HG03469 (cell line): ENCODE measurements around the gene DNMT3A.
A peak's percentile ranks its signal among the peaks of the same experiment; 100 is the strongest.

ENCODE experiments used
- ATAC-seq: cut with Tn5 transposase; IDR thresholded peaks from one replicate; pipeline ENCODE4 v1.9.1; 2021; ENCODE audit warnings: mild to moderate bottlenecking, moderate library complexity, moderate number of reproducible peaks; ENCODE audit not compliant: unreplicated experiment

DNMT3A gene

DNA sequence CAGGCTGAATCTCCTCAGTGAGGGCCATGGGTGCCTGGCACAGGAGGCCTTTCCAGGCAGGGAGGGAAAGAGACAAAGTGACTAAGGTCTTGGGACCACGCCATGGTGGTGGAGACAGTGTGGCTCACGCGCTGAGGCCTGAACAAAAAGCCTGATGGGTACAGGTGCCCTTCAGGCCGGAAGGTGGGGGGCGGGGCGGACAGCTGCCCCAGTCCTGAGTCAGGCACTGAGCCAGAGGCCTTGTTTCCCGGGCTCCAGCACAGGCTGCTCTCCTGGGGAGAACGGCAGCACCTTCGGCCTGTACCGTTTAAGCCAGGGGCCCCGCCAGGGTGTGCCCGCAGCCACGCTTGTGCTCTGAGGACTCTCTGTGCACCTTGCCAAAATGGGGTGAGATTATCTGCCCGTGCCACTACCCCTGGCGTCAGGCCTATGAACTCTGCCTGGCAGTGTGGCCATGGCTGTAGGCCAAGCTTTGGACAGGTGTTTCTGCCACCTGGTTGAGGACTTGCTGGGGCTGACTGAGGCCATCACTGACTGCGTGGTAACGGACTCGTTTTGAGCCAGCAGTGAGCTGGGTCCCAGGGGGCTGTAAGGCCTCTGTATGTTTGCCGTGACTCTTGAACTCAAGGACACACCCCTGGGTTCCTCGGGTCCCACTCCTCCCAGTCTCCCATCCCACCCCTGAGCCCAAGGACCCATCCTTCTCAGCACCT, 31.7 kb upstream of the DNMT3A start:
- ATAC-seq = no peak

DNA sequence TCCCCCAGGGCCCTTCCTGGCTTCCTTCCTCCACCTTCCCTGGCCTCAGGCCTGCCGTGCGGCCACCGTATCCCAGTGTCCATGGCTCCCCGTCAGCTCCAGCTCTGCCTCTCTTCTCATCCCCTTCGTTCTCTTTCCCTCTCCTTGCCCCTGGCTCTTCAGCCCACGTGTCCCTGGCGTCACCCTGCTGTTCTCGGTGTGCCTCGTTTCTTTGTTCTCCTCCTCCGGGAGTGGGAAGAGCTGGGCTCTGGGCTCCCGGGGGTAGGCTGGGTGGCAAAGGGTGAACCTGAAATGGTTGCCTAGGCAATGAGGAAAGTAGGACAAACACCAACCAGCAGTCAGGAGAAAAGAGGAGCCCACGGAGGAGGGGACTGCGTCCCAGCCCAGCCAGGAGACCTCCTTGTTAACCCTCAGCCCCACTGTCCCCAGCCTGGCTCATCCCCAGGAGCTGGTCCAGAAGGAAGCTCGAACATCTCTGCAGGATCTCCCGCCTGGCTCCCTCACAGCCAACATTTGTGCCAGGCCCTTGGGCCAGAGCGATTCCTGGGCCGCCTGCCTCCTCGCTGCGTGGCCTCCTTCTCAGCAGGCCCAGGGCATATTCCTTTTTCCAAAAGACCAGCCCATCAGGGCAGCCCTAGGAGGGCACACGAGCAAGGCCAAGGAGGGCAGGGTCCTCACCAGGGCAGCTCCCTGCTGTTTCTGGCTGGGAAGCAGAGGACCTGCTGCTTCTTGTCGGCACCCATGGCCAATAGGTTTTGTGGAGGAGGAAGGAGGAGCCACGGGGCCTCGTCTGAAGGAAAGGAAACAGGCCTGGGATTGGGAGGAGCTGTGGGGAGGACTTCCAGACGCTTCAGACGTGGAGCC, 30.9 kb upstream of the DNMT3A start:
- no peak for ATAC-seq

GRCh38 chr2:25371253-25372241, 29.8 kb upstream of the DNMT3A start:
- no peak for ATAC-seq

GRCh38 chr2:25369876-25370275, 28.2 kb upstream of the DNMT3A start:
- no peak for ATAC-seq

DNA sequence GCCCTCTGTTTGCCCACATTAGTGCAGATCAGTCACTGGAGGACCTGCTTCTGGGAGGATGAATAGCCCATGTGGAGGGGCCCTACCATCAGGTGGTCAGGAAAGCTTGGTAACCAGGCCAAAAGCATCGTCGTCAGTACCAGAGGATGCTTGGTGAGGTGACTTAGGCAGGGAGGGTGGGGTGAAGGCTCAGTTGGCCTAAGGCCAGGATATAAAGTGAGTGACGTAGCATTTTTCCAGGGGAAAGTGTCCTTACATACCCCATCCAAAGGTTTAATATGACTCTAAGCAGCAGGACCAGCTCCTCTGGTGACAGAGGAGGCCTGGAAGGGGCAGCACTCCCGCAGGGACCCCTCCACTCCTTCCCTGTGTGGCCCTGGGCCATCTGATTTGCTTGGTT, 27.7 kb upstream of the DNMT3A start:
- no peak for ATAC-seq

DNA sequence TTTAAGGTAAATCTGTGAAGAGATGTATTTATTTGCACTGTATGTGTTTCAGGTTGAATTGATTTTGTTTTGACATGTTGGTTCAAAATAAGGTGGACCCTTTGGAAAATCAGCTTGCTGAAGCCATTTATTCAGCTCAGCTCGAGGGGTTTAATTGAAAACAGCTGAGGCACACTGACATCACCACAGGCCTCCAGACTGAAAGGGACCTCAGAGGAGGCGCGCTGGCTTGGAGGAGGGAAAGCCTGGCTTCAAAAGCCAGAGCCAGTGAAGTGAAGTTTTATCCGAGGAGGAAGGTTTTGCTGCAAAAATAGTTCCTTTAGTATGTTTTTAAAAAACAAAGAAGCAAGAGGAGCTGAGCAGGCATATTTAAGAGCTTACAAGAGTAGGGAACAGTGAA, 26.9 kb upstream of the DNMT3A start:
- no peak for ATAC-seq

DNA sequence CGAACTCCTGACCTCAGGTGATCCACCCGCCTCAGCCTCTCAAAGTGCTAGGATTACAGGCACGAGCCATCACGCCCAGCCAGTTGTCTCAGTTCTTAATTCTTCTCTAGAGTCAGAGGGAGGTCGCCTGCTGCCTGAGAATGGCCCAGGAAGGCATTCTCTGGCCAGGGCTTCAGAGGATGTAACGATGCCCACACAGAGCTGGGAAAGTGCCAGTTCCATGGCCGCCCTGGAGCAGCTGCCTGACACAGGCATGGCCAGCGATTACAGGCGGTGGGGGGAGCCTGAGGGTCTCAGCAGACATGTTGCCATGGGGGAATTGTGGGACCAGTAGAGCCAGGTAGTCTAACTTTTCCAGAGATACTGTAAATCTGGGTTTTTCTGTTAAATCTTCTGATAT, 25.6 kb upstream of the DNMT3A start:
- ATAC-seq = no peak

- ATAC-seq = no peak
Measured at GRCh38 chr2:25366629-25367028, 24.9 kb upstream of the DNMT3A start.

DNA sequence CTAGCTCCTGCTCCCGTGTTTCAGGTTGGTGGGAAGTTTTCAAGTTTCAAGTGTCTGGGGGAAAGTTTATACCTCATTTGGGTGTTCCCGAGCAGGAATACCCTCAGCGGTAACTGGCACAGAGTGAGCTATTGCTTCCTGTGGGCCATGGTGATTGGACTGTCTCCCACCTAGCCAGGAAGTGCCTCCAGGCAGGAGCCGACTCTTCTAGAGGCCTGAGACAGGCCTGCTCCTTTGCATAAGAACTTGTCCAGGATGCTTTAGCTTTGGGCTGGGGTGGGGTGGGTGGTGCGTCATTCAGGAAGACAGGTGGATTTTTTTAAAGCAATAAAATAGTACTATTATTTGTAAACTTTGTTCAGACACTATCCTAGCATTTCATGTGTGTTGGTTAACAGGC, 23.5 kb upstream of the DNMT3A start:
- ATAC-seq = no peak

DNA sequence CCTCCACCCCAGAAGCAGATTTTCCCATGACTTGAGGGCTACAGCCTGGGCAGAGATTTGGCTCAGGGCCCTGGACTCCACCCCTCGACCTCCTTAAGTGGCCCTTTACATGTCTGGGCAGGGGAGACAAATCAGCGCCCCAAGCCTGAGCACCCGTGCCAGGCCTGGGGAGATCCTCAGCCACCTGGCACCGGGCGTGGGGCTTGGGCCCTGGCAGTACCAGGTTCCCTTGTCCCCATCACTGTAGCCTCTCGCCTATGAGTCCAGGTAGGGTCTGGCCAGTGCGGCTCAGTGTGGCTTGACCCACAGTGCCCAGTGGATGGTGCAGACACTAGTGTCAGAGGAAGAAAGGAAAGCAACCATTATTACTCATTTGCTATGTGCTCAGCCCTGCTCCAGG, 22.0 kb upstream of the DNMT3A start:
- no peak for ATAC-seq

DNA sequence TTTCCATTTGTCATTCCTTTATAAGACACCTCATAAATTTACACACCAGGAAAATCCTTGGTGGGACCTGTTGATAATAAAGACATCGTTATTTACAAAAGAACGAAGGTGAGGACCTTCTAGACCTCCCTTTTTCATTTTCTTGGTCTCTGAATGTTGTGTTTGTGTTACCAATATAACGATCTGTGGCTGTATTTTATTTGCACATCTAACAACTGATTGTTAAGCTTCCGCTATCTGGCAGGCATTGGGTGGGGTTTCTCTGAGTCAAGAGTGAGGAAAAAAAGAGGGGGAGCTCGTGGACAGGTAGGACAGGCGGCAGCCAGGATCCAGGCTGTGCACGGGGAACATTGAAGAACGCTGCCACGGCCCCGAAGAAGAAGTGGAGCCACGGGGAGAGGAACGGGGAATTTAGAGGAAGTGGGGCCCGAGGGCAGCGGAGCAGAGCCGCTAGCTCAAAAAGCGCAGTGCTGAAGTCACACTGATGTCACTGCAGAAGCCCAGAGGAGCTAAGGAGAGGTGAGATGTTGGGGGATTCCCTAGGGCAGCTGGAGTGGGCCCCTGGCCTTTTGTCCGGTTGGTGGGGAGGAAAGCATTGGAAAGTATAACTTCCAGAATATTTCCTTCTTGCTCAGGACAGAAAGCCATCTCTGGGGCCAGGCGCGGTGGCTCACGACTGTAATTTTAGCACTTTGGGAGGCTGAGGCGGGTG, 20.9 kb upstream of the DNMT3A start:
- peak; percentile 43 for ATAC-seq

DNA sequence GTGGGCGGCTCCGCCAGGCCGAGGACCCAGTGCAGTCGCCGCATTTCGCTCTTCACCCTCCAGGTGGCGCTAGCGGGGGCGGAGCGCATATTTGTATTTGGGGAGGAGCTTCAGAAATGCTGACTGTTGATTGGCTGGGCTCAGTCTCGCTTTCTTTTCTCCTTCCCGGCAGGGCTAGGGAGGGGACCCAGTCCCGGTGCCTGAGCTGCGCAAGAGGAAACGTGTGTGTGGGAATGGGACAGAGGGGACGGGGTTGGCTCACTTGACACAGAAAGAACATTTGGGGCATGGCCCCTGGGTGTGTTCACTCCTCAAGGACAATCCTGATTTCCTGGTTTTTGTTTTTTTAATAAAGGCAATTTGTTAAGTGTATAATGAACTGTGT, 20.3 kb upstream of the DNMT3A start:
- ATAC-seq = peak; percentile 64

DNA sequence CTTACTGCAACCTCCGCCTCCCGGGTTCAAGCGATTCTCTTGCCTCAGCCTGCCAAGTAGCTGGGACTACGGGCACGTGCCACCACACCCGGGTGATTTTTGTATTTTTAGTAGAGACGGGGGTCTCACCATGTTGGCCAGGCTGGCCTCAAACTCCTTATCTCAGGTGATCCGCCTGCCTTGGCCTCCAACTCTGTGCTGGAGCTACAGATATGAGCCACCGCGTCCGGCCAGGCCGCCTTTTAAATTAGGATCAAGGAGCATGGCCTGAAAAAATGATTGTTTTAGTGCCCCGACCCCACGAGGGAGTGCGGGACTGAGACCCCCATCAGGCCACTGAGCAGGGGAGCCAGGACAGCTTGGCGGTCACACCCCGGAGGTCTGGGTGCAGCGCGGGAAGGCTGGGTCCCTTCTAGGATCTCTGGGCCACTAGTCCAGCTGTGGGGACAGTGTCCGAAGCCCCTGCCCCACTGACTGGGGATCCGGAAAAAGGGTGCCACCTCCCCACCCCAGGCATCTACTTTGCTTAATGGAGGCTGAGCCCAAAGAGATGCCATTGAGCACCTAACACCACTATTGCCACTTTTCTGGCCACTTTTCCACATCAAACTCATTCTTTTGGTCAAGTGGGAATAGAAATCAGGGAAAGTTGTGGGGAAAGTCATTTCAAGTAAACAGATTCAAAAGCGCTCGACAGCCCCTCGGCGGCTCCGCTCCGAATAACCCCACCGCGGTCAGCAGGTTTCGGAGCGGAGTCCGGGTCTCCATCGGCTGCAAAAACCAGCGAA, 19.7 kb upstream of the DNMT3A start:
- ATAC-seq = no peak

DNA sequence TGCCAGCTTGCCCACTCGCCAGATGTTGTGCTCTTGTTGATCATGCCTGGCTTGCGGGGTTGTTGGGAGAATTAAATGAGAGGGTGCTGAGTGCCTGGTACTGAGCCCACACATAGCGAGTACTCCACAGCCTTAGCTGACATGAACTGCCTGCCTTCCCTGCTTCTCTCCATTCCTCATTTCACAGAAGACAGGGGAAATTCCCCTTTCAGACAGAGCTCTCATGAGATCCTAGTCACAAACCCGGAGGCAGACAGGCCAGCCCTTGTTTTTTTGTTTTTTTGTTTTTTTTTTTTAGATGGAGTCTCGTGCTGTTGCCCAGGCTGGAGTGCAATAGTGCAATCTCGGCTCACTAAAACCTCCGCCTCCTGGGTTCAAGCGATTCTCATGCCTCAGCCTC, 17.1 kb upstream of the DNMT3A start:
- ATAC-seq = no peak

DNA sequence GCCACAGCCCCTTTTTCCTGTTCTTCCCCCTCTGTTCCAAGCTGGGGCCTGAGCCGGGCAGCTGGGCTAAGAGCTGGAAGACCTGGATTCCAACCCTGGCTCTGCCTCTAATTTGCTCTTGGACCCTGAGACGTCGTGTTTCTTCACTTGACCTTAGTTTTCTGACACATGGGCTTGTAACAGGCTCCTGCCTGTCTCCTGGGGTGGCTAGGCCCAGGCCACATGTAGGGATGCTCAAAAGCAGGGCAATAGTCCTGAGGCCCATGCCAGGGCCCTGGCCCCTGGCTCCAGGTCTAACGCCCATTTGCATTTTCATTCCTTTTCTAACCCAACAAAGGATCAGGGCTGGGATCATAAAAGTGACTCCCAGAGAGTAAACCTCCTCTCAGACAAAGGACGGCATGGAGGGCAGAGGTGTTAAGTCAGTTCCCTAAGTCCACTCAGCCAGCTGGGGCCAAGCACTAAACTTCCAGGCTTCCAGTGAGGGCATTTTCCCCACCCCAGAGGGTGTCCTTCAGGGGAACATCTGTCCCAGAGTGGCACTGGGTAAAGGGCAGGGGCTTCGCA, 16.6 kb upstream of the DNMT3A start:
- no peak for ATAC-seq

DNA sequence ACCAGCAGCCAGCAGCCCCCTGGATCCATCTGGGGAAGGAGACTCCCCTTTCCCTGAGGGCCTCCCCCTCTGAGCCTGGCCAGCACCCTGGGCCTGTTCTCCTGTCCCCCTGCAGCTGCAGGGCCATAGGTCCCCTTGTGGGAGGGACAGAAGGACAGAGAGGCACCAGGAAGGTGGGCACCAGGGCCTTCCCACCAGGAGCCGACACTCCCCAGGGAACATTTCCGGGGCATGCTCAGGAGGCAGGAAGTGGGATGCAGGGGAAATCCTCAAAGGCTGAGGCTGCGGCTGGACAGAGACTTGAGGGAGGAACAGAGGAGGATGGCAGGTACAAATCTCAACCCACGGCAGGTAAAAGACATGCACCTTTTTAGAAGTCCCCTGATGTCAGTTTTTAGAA, 14.4 kb upstream of the DNMT3A start:
- ATAC-seq = no peak

GRCh38 chr2:25355270-25355669, 13.5 kb upstream of the DNMT3A start:
- no peak for ATAC-seq

DNA sequence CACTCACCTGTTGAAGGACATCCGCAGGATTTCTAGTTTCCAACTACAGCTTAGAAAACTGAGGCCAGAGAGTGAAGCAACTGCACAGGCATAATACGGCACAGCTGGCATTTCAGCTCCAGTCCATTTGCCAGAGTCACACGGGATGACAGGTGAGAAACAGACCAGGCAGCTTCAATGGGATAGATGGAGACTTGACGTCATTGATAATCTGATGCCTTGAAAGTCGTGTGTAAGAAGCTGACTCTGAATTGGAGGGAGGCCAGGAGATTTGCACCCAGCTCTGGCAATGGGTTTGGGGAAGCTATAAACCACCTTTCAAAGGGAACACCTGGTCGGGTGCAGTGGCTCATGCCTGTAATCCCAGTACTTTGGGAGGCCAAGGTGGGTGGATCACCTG, 12.4 kb upstream of the DNMT3A start:
- ATAC-seq = no peak

- no peak for ATAC-seq
Measured at GRCh38 chr2:25349397-25349796, 7.7 kb upstream of the DNMT3A start.
